SKM-1 treated with dmso at 0.1 percent for 144 hours (cell line): ENCODE data around the gene ERBB4.
"Not testable (repeated sequence)": the region's sequence is repeated elsewhere in the genome, so short reads cannot be mapped to it uniquely, and the experiment has no call there.

Source experiments
- DNase-seq: peaks from one replicate; lab custom pipeline; 2025; ENCODE audit not compliant: unreplicated experiment; lab: John Stamatoyannopoulos, UW

Gene ERBB4

DNA sequence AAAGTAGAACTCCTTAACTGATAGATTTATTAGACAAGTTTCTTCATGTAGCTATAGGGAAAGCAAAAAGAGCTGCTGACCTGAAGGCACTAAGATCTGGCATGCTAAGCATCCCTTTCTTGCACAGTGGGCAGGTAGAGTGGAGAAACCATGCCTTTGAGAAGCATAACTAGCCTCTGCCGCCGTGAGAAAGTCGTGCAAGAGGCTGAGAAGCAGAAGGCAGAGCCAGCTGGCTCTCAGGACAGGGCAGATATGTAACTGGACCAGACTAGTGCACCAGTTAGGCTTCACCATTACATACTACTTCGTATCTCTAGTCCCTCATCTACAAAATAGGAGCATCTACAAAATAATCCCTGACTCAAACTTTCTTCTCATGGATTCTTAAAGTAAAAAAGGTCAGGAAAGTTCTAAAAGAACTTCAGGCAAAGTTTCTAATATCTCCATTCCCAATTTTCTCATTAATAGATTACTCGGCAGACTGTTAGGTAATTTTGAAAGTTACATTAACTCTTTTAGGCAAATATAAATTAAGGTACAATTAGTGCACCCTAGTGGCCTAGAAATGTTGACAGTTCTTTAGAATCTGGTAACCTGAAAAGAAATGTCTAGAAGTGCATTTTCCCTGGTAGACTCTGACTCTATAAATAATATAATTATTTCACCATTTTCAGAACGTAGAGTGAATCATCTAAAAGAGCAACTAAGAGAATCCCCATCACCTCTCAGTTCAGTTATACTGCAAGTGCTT, 10.3 kb downstream of the ERBB4 start:
- DNase-seq = no peak

DNA sequence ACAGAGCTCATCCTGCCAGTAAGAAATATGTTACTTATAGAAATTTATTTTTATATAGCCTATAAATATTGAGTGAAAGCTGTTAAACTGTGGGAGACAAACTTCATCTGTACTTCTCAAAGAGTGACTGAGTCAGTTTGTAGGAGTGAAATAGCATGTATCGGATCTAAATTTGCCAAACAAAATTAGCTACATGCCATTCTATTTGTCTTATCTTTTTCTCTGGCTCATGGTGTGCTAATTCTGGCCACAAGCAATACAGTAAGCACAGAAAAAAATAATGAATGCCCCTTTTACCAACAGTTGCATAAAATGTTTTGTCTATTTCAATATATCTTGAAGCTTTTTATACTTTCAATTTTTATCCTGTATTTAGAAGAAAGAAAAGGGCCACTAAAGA, 12.5 kb downstream of the ERBB4 start:
- no peak for DNase-seq

DNA sequence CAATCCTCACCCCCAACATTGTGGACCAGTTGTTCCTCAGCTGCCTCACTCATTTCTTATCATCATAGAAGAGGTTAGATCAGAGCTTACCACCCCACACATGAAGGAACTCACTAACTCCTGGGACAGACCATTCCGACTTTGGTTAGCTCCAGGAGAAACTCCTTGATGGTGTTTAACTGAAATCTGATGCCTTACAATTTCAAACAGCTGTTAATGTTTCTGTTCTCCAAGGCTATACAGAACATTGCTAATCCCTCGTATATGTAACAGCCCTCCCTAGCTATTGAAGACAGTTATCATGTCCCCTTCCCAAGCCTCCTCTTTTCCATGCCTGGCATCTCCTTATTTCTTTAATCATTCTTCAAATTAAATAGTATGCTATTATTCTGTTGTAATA, 14.8 kb downstream of the ERBB4 start:
- DNase-seq = no peak

DNA sequence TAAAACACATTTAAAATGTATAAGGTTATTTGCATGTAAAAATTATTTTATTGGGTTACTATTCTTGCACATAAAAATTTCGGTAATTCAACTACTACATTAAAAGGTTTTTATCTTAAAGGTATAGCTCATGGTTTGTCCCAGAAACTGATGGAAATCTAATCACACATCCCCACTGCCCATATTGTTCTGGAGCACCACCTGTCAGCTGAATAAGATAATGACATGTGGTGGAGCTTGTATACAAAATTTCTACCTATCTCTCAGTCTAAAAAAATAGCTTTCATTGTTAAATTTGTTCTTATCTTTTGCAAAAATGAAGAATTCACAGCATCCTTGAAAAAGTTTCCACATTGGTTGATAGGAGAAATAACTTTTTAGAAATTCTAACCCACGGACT, 18.3 kb downstream of the ERBB4 start:
- DNase-seq = no peak

DNA sequence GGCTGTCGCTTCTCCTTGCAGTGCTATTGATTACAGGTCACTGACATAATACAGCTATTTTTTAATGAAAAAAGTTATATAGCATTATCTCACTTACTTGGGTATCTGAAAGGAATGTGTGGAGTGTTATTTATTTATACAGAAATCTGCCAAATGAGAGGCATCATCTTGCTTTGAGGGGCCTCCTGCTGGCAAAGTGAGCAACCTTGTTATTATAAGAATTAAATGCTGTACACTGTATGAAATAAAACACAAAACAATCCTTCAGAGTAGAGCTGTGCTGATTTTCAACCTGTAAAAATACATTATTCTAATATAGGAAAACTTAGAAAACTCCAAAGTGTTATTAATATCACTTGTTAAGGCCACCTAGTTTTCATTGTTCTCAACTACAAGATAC, 20.9 kb downstream of the ERBB4 start:
- no peak for DNase-seq

DNA sequence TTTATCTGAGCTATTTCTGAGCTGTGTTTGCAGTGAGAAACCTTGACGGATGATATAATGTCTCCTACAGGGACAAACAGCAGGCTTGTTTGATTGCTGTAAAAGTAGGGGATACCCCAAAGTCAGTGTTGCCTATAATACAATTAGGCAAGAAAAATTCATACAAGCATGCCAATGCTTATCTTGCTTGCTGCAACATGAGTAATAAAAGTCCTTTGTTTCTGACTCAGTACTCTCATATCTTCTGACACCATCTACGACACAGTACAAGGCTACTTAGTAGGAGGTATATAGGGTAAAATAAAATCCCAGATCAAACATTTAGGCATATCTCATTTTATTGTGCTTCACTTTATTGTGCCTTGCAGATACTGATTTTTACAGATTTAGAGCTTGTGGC, 33.0 kb downstream of the ERBB4 start:
- no peak for DNase-seq

DNA sequence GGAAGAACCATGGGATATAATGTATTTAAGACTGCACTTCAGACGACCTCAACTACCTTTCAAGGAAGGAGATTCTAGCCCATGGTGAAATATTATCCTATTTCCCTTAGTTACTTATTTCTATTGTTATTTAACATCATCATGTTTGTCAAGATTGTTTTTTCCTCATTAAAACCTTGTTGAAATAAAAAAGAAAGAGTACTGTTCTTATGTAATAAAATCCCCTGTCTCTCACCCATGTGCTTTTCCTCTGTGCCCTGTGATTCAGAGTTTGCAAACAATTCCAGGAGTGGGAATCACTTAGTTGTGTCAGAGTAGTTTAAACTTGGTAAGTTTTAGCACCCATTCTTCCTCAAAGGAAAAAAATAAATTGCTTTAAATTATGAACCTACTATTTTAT, 43.6 kb downstream of the ERBB4 start:
- no peak for DNase-seq

DNA sequence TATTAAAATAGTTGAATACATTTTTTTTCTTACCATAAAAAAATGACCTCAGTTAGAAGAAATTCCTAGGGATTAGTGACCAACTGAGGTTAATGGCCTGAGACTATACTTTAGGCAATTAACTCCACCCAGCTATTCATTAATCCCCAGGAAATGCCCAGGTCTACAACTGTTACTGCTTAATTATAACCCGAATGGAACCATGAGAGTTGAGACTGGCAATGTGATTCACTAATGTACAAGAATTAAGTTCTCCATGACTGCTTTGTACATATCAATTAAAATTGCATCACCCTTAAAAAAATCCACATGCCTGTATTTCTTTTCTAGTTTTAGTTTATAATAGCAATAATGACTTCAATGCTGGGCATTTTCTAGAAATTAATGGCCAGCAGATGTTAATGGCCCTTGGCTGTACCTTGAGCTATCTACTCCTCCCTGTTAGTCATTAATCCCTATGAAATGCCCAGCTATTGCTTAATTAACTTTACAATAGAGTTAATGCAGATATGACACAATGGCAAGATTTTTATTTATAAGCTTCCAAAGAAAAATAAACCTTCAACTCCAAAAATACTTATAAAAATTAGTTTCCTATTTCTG, 44.1 kb downstream of the ERBB4 start:
- no peak for DNase-seq

DNA sequence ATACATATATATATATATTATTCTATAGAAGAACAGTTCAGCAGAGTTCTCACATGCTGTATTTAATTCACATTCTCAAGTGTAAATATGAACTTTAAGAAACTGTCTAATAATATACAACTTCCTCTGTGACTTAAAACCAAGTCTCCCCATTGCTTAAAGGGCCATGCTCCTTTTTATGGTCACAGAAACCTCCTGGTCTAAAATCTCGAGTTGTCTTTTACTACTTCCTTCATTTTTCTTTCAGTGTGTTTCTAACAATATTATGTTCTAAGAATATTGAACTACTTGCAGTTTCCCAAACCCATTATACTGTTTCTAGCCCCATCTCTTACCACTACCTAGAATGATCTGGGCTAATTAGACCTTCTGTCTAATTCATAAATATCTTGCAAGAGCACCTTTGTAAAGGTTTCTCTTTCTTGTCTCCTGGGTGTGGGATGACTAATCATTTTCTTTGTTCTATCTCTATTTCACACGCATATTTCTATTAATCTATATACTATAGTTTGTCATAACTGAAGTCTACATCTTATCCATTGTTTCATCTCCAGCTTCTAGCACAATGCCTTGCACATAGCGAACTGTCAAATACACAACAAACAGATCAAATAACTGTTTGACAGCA, 48.8 kb downstream of the ERBB4 start:
- DNase-seq = no peak

DNA sequence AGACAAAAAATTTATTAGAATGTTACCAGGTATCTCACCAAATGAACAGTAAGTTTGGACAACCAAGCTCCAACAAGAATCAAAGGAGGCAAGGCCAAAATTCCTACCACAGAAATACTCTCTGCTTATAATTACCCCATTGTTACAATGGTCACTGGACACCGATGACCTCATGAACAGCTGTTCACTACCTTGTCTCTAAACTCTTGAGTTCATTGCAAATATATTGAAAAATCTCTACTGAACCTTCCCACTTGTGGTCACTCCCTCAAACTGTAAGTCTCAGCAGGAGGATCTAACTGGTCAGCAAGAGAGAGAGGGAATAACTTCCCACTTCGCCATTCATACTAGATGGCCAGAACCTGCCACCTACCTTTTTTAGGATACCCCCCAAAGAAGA, 50.0 kb downstream of the ERBB4 start:
- DNase-seq = no peak

DNA sequence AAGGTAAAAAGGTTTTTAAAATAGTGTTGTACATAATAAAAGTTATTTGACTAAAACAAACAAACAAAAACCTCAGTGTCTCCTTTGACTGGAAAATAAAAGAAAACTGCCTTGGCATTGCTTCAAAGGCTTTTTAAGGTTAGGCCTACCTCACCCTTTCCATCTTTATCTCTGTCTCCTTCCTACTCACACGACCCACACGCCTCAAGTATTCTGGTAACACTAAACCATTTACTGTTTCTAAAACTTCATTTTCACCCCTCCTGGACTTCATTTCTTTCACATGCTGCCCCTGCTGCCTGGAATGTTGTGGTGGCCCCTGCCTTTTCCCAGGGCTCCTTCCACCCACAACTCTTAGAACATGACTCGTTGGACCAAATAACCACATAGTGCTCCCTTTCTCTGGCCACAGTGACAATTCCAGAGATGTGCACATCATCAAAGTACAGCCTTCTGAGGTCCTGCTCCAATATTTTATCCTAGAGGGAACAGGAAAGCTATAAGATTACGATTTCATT, 54.0 kb downstream of the ERBB4 start:
- no peak for DNase-seq

DNA sequence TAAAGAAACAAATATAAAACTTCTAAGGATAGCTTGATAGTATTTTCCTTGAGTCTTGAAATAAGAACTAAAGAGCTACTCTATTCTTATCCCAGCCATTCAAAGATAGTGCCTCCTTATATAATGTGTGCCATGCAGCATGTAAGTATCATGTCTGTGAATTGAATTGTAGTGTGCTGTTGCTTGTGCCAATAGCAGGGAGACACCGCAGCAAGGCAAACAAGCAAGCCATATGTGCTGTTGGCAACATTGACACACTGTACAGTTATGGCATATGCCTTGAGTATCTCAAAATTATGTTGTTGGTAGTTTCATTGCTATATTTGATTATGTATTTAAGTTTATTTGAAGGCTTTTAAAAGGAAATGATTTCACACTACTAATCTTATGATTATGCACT, 58.2 kb downstream of the ERBB4 start:
- no peak for DNase-seq

DNA sequence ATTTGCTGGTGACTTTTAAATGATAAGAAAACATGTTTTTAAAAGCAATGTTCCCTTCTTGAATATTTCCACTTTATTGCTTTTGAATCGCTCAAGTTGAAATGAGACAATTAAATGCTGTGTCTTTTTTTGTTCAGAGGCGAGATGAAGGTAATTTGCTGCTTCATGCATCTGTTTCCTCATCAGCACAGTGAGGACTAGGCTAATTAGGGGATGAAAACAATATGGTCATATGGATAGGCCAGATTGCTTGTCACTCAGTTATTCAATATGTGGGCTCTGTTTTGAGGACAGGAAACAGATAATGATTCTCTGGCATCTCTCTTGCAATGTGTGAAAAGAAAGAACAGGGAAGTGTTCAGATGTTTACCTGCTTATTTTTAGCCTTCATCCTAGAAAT, 61.0 kb downstream of the ERBB4 start:
- no peak for DNase-seq

DNA sequence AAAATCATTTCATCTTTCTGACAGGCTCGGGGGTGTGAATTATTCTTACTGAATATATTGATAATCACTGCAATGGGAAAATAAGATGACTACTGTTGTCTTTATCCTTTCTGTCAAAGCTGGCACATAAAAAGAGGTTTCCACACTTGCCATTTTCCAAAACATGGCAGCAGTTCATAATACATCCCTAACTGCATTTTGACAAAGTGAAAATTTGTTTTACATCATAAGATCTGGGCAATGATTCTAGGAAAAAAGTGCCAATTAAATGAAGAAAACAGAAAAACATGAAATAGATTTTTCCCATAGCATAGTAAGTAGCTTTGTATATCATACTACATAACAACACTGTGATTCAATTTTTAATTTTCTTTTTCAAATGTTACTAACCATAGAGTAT, 65.4 kb downstream of the ERBB4 start:
- DNase-seq = no peak

DNA sequence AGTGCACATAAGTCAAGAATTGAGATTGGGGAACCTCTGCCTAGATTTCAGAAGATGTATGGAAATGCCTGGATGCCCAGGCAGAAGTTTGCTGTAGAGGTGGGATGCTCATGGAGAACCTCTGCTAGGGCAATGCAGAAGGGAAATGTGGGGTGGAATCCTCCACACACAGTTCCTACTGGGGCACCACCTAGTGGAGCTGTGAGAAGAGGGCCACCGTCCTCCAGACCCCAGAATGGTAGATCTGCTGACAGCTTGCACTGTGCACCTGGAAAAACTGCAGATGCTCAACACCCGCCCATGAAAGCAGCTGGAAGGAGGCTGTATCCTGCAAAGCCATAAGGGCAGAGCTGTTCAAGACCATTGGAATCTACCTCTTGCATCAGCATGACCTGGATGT, 71.1 kb downstream of the ERBB4 start:
- DNase-seq = not testable (repeated sequence)

DNA sequence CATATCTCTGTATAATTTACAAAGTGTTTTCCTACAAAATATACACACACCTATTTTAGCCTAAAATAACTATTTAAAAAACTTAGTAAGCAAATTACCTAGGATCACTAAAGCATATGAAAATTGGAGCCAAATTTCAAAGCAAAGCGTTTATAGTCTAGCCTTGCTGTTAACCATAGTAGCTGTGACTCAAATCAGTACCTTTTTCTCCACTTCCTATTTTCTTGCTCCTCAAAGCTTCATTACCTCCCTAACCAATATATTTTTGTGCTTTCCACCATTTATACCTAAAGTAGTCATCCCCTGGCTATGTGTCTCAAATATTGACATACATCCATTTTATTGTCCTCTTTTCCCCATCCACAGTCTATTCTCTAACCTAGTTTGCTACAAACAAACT, 73.1 kb downstream of the ERBB4 start:
- no peak for DNase-seq

DNA sequence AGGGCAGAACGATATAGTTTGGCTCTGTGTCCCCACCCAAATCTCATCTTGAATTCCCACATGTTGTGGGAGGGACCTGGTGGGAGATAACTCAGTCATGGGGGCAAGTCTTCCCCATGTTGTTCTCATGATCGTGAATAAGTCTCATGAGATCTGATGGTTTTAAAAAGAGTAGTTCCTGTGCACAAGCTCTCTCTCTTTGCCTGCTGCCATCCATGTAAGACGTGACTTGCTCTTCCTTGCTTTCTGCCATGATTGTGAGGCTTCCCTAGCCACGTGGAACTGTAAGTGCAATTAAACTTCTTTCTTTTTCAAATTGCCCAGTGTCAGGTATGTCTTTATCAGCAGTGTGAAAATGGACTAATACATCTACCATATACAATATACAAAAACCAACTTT, 76.9 kb downstream of the ERBB4 start:
- not testable (repeated sequence) for DNase-seq

DNA sequence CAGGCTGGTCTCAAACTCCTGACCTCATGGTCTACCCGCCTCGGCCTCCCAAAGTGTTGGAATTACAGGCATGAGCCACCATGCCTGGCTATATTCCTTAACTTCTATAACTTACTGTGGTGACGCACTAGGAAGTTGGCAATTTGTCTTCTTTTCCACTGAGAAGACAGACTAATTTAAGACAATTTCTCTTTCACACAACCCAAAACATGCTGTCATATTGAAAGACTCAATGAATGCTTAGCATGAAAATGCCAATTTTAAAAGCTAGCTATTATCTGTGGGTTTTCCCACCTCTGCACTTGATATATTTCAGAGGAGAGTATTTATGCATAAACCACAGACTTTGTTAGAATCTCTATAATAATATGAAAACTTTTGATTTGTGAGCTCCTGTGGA, 84.5 kb downstream of the ERBB4 start:
- DNase-seq = no peak

DNA sequence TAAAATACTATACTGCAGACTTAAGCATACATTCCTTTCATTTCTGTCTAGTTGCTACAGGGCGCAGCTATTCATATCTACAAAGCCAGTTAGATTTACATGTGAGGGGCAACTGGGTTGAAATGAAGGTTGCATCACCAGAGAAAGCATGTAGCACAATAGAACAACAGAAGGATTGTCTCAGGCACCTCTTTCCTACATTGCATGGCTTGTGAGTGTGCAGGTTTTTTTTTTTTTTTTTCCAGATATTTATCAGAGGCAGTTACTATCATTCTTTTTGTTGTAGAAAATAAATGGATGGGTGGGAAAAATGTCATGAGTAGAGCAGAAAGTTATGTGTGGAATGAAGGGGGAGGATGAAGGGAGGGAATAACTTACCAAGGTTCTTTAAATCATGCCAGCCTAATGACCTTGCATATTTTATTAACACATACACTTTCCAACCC, 86.8 kb downstream of the ERBB4 start:
- no peak for DNase-seq

DNA sequence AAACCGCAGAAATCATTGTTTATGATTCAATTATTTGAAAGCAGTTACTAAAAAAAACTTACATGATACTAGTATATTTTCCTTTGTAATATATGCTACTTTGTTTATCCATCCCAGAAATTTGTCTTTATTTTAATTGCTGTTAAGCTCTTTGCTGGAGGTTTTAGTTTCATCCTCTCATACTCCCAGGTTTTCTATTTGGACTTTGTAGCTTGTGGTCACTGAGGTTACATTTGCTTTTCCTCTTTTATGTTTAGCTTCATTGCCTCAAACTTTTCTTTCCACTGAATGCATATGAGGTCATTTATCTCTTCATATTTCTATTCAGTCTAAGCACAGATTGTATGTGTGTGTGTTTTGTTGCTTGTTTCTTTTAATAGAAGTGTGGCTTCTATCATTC, 89.9 kb downstream of the ERBB4 start:
- DNase-seq = no peak

DNA sequence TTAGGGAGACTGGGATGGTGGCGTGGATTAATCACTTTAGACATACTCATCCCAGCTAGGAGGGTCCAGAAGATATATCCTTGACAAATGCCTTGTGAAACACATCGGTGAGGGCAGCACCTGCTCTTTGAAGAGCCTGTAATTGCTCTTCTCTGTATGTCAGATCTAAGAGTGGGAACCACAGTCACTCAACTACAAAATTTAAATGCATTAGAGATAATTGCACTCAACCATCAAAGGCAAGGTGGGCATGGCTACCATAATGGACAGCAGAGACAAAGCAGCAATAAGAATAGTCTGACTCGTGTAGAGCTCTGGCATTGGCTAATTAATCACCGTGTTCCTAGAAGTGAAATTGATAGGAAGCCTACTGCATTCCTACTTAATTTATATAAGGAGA, 96.8 kb downstream of the ERBB4 start:
- no peak for DNase-seq

DNA sequence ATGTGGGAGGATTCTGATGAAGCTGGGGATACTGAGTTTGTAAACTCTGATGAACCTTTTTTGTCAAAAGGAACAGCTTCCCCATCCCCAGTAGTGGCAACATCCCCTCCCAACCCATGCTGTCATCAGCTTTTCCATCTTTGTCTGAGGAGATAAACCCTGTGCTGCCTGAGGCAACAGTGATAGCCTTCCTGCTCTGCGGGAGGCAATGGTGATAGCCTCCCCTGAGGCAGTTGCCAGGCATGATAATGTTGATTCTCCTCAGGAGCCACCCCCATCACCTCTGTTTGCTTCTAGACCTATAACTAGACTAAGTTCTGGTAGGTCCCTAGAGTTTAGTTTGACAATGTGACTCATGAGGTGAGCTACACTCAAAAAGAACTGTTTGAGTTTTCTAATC, 97.5 kb downstream of the ERBB4 start:
- DNase-seq = no peak
